ENCODE data around the gene LYZL6.
"Not testable (repeated sequence)": the region's sequence is repeated elsewhere in the genome, so short reads cannot be mapped to it uniquely, and the experiment has no call there.

Gene LYZL6

DNA sequence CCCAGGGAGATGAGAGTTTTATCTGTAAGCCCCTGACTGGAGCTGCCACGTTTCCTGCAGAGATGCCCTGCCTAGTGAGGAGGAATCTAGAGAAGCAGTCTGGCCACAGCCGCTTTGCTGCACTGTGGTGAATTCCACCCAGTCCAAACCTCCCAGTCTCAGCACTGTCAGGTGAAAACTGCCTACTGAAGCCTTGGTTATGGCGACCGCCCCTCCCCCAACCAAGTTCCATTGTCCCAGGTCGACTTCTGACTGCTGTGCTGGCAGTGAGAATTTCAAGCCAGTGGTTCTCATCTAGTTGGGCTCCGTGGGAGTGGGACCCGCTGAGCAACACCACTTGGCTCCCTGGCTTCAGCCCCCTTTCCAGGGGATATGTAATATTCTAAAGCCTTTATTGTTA is 10.2 kb upstream of the LYZL6 start:
- in situ Hi-C loops (cut with HindIII; ENCODE audit: low pct_ligation_motif_present, low pct_unique_long_range_greater_than_20kb, low sequenced_read_pairs) = no loop called here
- DNase-seq = no peak

DNA sequence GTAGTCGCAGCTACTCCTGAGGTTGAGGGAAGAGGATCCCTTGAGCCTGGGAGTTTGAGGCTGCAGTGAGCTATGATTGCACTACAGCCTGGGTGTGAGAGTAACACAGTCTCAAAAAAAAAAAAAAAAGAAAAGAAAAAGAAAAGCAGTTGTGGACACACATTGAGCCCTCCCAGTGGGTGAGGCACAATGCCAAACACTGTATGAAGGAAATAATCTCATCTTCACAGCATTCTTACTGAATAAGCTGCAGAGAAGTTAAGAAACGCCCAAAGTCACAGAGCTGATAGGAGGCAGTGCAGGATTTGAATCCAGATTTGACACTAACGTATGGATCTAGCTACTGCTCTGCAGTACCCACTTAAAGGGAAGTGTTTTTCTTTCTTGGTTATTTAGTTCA is 5.9 kb upstream of the LYZL6 start:
- in situ Hi-C loops (cut with HindIII; ENCODE audit: low pct_ligation_motif_present, low pct_unique_long_range_greater_than_20kb, low sequenced_read_pairs) = no loop called here
- DNase-seq = no peak

DNA sequence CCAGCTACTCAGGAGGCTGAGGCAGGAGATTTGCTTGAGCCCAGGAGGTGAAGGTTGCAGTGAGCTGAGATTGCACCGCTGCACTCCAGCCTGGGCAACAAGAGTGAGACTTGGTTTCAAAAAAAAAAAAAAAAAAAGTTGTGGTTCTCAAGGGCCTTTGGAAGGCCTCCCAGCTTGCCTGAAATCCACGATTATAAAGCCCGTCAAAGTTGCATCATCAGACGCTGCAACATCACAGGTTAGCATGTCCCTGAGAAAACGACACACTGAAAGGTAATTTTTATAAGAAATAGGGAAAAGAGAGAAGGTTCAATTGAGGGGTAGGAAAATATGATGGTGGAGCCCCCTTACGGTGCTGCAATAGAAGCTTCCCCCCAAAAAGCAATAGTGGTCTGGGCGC is 4.6 kb upstream of the LYZL6 start:
- in situ Hi-C loops (cut with HindIII; ENCODE audit: low pct_ligation_motif_present, low pct_unique_long_range_greater_than_20kb, low sequenced_read_pairs) = no loop called here
- no peak for DNase-seq

DNA sequence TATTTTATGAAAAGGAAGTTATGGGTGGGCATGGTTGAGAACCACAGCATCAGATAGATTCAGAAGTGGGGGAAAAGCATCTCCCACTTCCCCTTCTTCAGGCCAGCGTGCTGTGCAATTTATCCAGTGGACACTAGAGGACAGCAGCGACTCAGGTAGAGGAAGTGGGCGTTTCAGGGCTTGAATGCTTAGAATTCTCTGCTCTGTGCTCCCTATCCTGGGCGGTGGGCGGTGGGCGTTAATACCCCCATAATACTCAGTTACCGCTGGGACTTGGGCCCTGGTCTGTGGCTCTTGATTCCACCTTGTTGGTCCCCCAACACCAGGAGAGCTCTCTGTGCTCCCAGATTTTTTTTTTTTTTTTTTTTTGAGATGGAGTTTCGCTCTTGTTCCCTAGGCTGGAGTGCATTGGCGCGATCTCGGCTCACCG is 3.7 kb upstream of the LYZL6 start:
- peak; percentile 82 for DNase-seq
- in situ Hi-C loops (cut with HindIII; ENCODE audit: low pct_ligation_motif_present, low pct_unique_long_range_greater_than_20kb, low sequenced_read_pairs) = no loop called here

DNA sequence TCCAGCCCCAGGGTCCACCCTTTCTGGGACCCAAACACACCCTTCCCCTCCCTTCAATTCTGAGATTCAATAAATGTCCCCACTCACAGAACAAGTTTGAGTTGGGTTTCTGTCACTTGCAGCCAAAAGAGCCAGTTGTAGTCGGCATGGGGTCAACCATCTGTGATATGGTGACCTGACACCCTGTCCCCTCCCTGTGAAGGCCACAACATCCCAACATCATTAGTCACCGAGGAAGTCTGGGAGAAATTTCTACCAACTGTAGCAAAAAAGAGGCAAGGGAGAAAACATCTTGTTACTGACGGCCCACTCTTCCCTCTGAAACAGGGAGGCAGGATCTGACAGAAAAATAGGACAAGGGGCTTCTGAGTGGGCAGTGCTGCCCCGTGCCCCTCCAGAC is 638 bp upstream of the LYZL6 start:
- DNase-seq = no peak
- in situ Hi-C loops (cut with HindIII; ENCODE audit: low pct_ligation_motif_present, low pct_unique_long_range_greater_than_20kb, low sequenced_read_pairs) = no loop called here

DNA sequence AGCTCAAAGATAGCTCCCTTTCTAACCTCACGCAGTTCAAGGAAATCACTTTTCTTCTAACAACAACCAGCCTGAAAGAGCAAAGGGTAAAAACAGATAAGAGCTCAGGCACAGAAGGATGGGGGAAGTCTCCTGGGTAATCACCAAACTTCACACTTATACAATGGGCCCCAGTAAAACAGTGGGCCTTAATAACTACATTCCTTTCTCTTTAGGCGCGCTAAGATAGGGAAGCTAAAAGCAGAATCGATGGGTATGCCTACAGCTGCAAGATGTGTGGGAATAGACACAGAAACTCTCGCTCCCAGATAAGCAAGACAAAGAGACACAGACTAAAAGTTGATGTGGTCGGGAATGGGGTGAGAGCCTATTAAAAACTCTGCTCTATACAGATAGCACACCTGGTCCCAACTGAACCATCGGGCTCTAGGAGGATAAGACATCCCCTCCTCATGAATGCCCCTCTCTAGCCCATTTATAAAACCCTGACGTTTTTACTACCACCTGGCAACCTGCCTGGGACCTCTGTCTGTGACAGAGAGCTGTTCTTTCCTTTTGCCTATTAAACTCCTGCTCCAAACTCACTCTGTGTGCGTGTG is 826 bp downstream of the LYZL6 start:
- DNase-seq = no peak
- in situ Hi-C loops (cut with HindIII; ENCODE audit: low pct_ligation_motif_present, low pct_unique_long_range_greater_than_20kb, low sequenced_read_pairs) = no loop called here

DNA sequence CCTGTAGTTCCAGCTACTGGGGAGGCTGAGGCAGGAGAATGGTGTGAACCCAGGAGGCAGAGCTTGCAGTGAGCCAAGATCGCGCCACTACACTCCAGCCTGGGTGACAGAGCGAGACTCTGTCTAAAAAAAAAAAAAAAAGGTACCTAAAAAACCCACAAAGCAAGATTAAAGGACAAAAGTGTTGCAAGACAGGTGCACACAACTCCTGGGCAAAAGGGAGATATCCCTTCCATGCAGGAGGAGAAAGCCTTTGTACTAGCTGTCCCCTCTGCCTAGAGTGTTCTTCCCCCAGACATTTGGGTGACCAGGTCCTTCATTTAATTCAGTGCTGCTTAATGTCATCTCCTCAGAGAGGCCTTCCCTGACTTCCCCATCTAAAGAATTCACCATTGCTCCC is 5.0 kb downstream of the LYZL6 start:
- in situ Hi-C loops (cut with HindIII; ENCODE audit: low pct_ligation_motif_present, low pct_unique_long_range_greater_than_20kb, low sequenced_read_pairs); DNase-seq: not testable (repeated sequence)

DNA sequence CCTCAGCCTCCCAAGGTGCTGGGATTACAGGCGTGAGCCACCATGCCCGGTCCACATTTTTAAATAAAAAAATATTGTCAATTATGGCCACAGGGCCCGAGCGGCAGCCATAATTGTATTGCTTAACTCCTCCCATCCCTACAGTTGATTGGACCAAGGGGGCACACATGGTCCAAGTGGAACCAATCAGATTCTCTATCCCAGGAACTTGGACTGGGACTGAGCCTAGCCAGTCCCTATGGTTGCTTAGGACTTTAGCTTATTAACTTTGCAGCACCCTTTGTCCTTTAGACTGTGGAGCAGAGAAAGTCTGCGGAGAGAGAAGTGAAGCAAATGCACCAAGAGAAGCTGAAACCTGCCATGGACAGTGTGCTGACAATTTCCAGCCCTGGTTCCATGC is 7.5 kb downstream of the LYZL6 start:
- in situ Hi-C loops (cut with HindIII; ENCODE audit: low pct_ligation_motif_present, low pct_unique_long_range_greater_than_20kb, low sequenced_read_pairs) = no loop called here
- DNase-seq = no peak

DNA sequence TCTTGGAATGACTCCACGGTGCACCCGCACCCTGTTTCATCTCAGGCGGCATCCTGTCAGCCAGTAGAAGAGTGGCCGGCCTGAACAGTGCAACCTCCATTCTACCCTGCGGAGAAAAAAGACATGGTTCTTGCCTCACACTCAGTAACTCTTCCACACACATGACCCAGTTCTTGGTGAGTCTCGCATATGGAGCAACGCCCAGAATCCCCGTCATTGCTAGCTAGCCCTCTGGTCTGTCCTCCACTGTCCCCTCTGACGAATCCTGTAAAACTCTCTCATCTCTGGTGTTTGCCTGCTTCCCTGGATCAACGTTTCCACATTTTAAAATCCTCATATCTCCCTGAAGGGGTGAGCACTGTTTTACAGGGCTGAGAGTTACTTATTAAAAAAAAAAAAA is 8.8 kb downstream of the LYZL6 start:
- in situ Hi-C loops (cut with HindIII; ENCODE audit: low pct_ligation_motif_present, low pct_unique_long_range_greater_than_20kb, low sequenced_read_pairs) = no loop called here
- DNase-seq = no peak

DNA sequence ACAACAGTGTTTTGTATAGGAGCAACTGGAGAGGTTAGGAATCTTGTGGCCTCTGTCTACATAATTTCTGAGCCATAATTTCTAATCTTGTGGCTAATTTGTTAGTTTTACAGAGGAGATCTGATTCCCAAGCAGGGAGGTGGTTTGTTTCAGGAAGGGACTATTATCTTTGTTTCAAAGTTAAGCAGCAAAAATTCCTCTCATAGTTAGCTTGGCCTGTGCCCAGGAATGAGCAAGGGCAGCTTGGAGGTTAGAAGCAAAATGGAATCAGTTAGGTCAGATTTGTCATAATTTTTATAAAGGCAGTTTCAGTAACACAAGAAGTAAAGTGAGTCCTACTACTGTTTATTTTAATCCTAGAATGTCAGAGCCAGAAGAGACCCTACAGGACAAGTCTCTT is 10.9 kb downstream of the LYZL6 start:
- in situ Hi-C loops (cut with HindIII; ENCODE audit: low pct_ligation_motif_present, low pct_unique_long_range_greater_than_20kb, low sequenced_read_pairs) = no loop called here
- DNase-seq = no peak

DNA sequence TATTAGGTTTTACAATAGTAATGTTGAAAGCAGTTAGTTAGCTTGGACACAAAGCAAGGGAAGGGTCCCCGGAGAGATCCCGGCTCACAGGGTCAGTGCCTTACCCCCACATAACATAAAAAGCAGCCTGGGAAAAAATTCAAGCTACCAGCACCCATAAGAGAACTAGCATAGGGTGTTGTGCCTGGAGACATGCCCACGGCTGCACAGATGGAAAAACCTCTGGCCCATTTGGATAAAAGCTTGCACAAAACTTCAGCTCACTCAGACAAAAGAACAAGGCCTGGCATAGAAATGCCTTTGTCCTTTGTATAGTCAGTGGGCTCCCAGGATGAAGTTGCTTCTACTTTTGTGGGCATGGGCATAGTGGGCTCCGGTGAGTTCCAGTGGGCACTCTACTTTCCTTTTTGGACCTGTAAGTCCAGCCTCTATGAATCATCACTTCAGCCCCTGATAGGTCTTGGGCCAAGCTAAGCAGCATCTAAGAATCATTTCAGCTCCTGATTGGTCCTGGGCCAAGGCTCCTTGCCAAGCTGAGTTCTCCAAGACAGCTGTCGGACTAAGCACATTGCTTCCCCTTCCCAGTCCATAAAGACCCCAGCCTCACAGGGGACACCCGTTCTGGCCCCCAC is 11.6 kb downstream of the LYZL6 start:
- DNase-seq = peak; percentile 36
- in situ Hi-C loops (cut with HindIII; ENCODE audit: low pct_ligation_motif_present, low pct_unique_long_range_greater_than_20kb, low sequenced_read_pairs) = no loop called here

DNA sequence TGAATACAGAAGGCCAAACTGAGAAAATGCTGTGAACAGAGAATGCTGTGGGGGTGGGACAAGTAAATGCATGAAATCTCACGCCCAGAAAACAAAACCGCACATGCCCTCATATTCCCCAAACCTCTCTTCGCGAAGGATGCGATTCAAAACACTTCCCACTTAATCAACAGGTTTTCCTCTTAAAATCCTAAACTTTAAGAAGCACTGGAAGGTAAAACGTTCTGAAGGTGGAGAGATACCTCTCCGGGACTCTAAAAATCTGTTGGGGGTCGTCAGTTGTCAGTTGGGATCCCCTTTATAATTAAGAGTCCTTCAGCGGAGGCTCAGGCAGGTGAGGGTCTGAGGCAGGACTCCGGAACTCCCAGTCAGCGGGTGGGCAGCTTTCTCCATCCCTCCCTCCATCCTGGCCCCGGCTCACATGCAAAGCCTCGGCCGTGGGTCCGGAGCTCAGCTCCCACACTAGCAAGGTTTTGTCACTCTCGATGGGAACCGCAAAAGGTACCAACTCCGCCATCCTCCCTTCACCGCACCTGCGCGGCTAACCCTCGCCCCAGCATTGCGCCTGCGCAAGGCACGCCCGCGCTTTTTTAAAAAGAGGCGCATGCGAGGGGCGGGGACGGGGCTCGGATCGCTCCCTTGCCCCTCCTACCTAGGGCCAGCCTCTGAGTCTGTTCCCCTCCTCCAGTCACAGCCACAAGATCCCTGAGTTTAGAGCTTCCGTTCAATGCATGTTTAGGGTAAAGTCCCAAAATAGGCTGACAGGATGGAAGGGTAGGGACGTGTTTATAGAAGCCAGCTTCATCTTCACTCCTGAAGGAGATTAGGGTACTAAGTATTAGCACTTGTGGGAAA is 13.1 kb downstream of the LYZL6 start, which contains the start of gene RDM1:
RDM1 (minus strand) TSS at position 563 of the 855 bp plus-strand sequence; CDS start at position 517, 46 bp downstream.
- in situ Hi-C loops (cut with HindIII; ENCODE audit: low pct_ligation_motif_present, low pct_unique_long_range_greater_than_20kb, low sequenced_read_pairs) = no loop called here

DNA sequence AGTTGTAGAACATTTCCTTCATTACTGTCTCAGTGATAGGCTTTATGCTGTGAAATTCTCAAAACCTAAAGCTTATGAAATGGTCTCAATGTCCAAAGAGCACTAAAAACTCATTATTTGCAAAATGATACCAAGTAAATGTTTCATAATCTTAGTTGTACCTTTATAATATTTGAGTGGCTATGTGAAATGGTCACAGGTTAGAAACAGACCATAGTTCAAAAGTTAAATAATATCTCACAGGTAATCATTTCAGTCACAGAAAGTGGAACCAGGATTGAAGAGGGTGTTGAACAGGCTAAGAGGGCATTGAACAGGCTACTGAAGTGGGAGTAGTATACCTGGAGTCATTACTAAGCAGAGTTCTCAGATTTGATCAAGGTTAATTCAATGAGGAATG is 15.8 kb downstream of the LYZL6 start:
- in situ Hi-C loops (cut with HindIII; ENCODE audit: low pct_ligation_motif_present, low pct_unique_long_range_greater_than_20kb, low sequenced_read_pairs) = no loop called here
- no peak for DNase-seq

More for the DNA sequence above, 13.1 kb downstream of the LYZL6 start, which contains the start of gene RDM1:
- peak; percentile 85 for DNase-seq

DNA sequence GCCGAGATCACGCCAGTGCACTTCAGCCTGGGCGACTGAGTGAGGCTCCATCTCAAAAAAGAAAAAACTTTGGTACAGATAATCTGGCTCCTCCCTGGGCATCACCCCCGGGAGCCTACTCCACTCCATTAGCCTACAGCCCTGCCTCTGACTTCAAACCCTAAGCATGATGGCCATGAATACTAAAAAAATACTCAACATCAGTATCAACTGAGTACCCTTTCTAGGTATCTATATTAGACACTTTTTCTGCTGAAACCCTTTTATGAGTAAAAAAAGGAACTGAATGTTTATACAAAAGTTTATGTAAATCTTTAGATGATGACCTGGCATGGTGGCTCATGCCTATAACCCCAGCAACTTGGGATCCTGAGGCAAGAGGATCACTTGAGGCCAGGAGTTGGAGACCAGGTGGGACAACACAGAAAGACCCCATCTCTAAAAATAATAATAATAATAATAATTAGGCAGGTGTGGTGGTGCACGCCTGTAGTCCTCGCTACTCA is 19.9 kb downstream of the LYZL6 start:
- in situ Hi-C loops (cut with HindIII; ENCODE audit: low pct_ligation_motif_present, low pct_unique_long_range_greater_than_20kb, low sequenced_read_pairs) = no loop called here
- DNase-seq = no peak

DNA sequence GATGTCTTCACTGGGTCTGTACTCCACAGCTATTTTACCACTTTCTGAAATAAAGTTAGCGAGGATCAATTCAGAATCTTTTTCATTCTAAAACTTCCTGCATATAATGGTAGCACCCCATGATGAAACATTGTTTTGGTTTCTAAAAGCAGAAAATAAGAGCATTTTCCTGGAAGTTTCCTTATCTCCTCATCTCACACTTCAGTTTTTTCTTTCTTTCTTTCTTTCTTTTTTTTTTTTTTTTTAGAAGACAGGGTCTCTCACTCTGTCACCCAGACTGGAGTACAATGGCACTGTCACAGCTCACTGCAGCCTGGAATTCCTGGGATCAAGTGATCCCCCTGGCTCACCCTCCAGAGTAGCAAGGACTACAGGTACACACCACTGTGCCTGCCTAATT is 23.3 kb downstream of the LYZL6 start:
- in situ Hi-C loops (cut with HindIII; ENCODE audit: low pct_ligation_motif_present, low pct_unique_long_range_greater_than_20kb, low sequenced_read_pairs) = no loop called here
- DNase-seq = no peak

DNA sequence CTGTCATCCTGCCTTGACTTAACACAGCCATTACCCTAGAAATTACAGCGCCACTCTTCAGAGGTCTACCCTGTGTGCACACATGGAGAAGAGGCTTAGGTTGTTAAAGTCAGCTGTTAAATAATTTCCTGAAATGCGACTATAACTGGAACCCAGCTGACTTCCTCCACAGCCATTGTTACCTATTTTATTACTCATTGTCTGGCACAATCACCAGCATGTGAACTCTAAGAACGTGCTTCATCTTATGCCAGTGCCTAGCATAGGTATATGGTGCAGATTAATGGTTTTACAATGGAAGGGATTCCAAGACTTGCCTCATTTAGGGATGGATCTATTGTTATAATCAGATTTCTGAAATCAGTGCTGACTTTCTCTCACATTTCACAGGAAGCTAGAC is 24.8 kb downstream of the LYZL6 start:
- no peak for DNase-seq

DNA sequence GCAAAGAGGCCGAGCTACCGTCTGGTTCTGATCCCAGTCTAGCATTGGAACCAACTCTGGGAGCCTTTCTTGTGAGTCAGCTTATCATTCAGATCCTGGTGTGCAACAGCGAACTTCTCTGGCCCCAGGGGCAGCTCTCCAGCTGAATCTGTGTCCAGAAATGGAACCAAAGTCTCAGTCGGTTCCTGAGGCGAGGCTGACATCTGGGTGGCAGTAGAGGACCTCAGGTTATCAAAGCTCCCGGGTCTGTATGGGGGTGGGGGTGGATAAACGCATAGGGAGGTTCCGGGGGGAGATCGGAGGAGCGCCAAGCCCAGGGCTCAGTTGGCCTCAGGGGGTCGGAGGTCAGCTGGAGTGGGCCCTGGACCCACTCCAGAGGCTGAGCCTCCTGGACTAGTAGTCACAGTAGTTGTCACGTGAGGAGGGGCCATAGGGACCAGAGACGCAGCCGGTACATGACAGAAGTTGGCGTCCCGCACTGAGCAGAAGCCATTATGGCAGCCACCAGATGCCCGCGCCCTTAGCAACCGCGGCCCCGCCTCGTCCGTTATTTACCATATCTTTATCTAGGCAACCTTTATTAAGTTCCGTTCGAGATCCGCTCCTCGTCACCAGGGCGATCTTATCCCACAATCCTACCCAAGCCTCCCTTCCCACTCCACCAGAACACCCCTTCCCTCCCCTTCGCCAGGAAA is 25.8 kb downstream of the LYZL6 start:
- DNase-seq = no peak
- in situ Hi-C loops (cut with HindIII; ENCODE audit: low pct_ligation_motif_present, low pct_unique_long_range_greater_than_20kb, low sequenced_read_pairs) = no loop called here

More for the DNA sequence above, 24.8 kb downstream of the LYZL6 start:
- in situ Hi-C loops (cut with HindIII; ENCODE audit: low pct_ligation_motif_present, low pct_unique_long_range_greater_than_20kb, low sequenced_read_pairs) = no loop called here

DNA sequence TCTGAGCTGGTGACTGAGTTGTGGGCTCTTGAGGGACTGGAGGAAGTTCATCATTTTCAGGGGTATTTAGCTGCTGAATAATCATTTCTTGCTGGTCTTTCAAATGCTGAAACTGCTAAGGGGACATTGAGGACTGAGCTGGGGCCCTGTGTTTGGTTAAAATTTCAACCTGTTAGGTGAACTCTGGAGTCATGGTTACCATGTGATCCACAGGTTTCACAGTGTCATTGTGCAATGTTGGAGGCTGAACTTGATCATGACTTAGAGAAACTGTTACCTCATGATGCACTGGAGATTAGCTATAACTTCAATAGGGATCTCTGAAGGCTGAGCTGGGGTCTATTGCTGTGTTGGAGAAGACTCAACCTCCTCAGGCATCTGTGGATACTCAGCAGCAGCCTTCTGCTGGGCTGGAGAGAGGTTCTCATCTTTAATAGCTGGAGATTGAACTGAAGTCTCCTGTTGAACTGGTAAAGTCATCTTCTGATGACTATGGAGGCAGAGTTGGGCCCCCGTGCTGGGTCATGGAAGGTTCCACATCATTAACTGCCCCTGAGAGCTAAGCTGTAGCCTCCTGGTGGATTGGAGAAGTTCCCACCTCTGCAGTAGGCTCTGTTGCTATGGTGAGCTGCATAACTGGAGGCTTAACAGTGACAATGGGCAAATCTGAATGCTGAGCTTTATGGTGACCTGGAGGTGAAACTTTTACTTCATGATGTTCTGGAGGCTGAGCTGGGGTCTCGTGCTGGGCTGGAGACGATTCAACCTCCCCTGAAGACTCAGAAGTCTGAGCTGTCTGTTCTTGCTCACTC is 28.2 kb downstream of the LYZL6 start:
- in situ Hi-C loops (cut with HindIII; ENCODE audit: low pct_ligation_motif_present, low pct_unique_long_range_greater_than_20kb, low sequenced_read_pairs) = no loop called here
- DNase-seq = no peak

All from ACHN (cell line).